ENCODE results near the gene ANAPC15.

The ANAPC15 gene

GRCh38 chr11:72085621-72086351, 26.7 kb downstream of the ANAPC15 start:
- no peak for DNase-seq (ENCODE audit: low read depth)

GRCh38 chr11:72084965-72085364, 27.5 kb downstream of the ANAPC15 start:
- DNase-seq (ENCODE audit: low read depth): no peak

DNA sequence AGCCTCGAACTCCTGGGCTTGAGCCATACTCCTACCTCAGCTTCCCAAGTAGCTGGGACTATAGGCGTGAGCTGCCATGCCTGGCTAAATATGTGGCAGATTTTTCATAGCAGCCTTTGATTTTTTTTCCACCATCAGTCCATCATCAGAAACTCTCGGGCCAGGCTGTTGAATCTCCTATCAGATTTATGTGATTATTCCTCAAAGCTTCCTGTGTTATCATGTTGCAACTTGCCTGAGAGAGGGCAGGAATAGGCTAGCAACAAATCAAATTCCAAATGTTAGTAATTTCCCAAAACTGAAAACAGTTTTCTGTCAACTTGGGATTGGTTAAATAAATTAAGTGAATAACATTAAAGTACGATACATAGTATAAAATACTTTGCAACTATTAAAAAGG, 28.4 kb downstream of the ANAPC15 start:
- no peak for DNase-seq (ENCODE audit: low read depth)

DNA sequence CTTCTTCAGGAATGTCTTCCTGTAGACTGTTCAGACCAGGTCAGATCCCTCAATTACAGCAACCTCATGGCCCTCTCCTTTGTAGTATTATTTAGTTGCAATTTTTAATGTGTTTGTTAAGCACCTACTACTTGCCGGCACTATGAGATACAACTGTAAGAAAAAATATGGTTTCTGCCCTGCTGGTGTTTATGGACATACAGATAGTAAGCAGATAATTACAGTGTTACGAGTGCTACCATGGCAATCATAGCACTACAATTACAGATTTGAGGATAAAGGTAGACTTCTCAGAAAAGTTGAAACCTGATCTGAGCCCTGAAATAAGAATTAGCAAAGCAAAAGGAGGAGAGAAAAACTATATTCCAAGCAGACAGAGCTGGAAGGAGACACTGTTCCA, 29.1 kb downstream of the ANAPC15 start:
- DNase-seq (ENCODE audit: low read depth): no peak

DNA sequence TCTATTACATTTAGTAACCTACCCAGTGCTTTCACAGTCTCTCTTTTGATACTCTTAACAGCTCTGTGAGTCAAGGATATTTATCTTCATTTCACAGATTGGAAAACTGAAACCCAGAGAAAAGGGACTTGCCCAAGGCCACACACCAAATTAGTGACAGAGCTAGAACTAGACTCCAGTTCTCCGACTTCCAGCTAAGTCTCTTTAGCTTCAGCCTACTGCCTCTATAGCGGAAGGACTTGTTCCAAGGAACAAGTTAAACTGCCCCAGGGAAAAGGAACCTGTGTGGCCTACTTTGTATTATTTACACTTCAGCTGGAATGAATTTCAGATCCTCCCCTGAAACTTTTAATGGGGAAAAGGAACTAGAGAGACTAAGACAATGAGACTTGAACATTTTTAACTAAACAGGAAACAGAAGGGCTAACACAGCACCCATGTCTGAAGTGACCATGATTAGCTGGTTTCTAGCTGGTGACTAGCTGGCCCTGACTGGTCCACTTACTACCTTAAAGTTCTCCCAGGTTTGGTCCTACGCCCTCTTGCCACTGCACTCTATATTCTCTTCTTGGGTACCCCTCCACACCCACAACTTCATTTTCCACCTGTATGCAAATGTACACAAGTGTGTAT, 30.6 kb downstream of the ANAPC15 start:
- no peak for DNase-seq (ENCODE audit: low read depth)

DNA sequence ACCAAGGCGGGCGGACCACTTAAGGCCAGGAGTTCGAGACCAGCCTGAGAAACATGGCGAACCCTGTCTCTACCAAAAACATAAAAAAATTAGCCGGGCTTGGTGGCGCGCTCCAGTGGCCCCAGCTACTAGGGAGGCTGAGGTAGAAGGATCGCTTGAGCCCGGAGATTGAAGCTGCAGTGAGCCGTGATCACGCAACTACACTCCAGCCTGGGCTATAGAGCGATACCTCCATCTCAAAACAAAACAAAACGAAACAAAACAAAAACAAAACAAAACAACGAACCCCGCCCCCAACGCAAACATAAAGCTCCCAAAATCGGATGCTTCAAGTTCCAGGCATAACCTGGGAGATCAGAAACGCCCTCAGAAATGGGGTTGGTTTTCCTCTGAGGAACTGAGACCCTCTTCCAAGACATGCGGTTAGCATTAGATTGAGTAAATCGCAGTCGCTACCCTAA, 31.3 kb downstream of the ANAPC15 start:
- DNase-seq (ENCODE audit: low read depth): no peak

- DNase-seq (ENCODE audit: low read depth): peak; percentile 100
Measured at GRCh38 chr11:72080326-72081183, 31.9 kb downstream of the ANAPC15 start, which contains the start of the genes LRRC51 and NUMA1. Gene LRRC51, plus strand, starts transcription at chr11:72080850. Its CDS starts 8,234 bp downstream, at chr11:72089084. Gene NUMA1, minus strand, starts transcription at chr11:72080542. Its CDS starts 44,599 bp downstream, at chr11:72035943.

DNA sequence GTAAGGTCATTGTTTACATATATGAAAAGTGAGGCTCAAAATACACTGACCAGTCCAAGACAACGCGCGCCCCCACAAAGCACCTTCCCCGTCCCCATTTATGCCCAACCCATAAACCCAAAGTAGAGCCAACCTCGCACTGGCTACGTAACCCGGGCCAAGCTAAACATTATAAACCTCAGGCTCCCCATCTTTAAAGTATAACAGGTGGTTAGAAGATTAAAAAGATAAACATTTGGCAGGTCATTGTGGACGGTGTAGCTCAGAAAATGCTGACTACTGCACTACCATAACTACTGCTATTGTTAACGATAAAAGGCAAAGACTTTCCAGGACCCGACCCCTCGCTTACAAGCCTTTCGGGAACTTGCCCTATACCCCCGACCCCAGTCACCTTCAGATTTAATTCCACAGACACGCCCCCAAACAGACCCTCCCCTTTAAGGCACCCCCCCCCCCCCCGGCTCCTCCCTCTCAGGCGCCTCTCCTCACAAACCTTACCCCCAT, 32.6 kb downstream of the ANAPC15 start:
- DNase-seq (ENCODE audit: low read depth): no peak

- peak; percentile 57 for DNase-seq (ENCODE audit: low read depth)
Measured at GRCh38 chr11:72078477-72078876, 34.0 kb downstream of the ANAPC15 start.

- DNase-seq (ENCODE audit: low read depth): no peak
Measured at GRCh38 chr11:72075756-72076155, 36.7 kb downstream of the ANAPC15 start.

DNA sequence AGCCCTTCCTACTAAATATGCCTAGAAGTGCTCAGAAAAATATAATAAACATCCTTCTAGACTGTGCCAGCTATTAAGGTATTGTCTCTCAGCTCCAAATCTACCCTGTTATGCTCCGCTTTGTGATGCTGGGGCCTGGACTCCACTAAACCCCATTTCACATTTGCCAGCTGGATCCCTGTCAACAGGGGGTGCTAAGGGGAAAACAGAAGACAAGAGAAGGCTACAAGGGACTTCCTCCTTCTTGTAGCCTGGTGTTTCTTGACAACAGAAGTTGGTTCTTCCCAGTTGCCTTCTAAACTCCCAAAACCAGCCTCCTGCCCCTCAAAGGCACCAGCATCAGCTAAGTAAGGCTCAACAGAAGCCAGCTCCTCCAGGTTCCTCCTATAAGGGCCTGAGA, 37.4 kb downstream of the ANAPC15 start:
- DNase-seq (ENCODE audit: low read depth): peak; percentile 21

DNA sequence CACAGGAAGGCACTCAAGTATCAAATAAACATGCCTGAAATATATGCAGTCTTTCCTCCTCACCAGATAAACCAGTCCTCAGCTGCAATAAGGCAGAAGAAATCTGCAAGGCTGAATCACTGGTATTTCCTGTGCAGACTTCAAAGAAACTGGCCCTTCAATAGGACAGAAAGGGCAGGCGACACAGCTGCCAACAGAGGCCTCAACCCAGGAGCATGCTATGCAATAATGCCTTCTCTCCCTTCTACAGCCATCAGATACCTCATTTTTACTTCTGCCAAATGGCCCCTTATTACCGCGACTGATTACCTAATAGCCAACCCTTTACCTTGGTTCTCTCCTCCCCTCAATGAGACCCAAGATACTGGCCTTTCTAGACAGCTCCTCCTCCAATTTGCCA, 40.1 kb downstream of the ANAPC15 start:
- DNase-seq (ENCODE audit: low read depth): peak; percentile 85

DNA sequence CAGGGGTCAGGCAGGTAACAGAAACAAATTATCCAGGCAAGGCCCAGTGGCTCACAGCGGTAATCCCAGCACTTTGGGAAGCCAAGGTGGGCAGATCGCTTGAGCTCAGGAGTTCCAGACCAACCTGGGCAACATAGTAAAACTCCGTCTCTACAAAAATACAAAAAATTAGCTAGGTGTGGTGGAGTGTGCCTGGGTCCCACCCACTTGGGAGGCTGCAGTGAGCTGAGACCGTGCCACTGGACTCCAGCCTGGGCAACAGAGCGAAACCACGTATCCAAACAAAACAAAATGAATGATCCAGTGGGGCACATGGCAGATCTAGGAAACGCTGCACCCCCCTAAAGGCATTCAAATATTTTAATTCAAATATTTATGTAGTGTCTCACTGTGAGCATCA, 42.0 kb downstream of the ANAPC15 start:
- DNase-seq (ENCODE audit: low read depth): no peak

DNA sequence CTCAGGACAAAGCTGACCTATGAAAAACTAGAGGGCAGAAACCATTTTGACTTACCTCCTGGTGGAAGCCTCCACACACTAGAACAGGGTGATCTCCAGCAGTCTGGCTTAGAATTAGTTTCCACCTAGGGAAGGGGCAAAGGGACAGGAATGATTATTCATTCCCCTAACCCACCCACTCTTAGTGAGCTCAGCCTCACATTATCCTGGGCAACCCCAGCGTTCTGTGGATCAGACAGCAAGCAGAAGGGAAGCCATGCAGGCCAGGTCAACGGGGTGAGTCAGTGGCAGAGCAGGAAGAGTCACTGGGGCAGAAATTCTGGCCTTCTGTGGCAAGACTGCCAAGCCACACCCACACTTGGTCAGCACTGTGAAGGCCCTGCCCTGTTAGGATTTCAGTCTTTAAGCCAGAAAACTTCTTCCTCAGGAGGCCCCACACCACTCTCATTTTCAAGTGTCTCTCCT, 42.7 kb downstream of the ANAPC15 start:
- DNase-seq (ENCODE audit: low read depth): peak; percentile 86

DNA sequence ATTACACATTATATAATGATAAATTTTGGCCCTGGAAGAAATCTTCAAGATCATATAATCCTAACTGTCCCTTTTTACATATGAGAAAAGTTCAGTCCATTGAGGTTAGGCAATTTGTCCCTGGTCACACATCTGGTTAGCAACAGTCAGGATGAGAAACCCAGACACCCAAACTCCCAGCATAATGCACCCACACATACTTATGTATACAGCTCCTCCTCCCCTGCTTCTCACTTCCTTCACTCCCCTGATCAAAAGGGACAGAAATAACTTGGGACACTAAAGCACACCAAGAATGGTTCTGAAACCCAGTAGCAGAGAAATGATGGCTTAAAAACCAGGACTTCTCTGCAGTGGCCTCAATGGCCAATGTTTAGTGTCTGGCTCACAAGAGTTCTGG, 43.3 kb downstream of the ANAPC15 start:
- peak; percentile 50 for DNase-seq (ENCODE audit: low read depth)

- DNase-seq (ENCODE audit: low read depth): no peak
Measured at GRCh38 chr11:72067676-72068075, 44.8 kb downstream of the ANAPC15 start.

GRCh38 chr11:72067266-72067665, 45.2 kb downstream of the ANAPC15 start:
- no peak for DNase-seq (ENCODE audit: low read depth)

DNA sequence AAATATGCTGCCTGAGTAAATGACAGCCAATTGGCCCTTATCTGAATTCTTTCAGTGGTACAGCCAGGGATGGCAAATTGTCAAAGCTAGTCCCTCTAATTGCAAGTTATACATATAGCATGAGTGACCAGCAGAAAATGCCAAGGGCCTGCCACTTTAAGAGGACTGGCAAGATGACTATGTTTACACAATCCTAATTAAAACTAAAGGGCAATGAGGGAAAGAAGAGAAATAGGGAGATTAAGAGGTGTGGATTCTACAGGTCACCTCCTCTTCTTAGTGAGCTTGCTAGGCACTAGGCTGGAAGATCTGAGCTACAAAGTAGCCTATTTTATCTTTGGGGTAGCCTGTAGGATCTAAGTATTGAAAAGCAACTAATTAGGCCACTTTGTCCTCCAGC, 45.6 kb downstream of the ANAPC15 start:
- DNase-seq (ENCODE audit: low read depth): no peak

DNA sequence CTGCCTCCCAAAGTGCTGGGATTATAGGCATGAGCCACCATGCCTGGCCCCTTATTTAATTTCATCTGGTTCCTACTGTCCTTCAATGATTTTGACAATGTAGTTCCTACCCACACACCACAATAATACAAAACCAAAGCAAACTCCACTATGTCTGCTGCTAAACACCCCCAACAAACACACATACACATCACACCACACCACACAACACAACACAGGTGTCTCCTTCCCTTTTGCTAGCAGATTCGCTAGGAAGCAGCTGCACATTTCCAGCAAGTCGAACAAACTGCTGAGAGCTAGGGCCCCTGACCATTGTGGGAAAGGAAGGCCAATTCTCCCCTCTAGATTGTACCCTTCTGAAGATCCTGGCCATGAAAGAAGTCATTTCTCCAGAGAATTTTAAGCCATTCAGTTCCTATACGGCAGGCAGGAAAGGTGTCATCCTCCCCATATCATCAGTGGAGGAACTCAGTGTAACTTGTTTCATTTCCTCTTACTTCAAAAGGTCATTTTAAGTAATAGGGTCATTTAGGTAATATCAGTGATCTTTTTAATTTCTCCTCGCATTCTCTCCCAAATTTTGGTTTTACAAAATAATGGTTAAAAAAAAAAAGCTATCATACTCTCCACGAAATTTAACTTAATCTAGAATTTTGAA, 50.6 kb downstream of the ANAPC15 start:
- DNase-seq (ENCODE audit: low read depth): no peak

Measured in iris pigment epithelial cell (primary cell).